H1 (cell line): ENCODE data around the gene NSL1.

Experiments
- POLR2AphosphoS5 ChIP-seq: IDR thresholded peaks from 2 replicates; pipeline ENCODE4 v1.6.1; 2011; ENCODE audit warnings: low read depth, low read length
- TF ChIP-seq, protein P1 (sequence below), 3 experiments: IDR thresholded peaks; 1 replicate in 2 of 3; 2 replicates in 1 of 3; pipeline versions ENCODE4 v1.5.1 to v1.6.1; 2011; ENCODE audit warnings: low read length in 3 of 3, mild to moderate bottlenecking in 3 of 3, inconsistent platforms in 2 of 3, low read depth in 1 of 3, moderate library complexity in 1 of 3; ENCODE audit not compliant: insufficient read depth in 1 of 3; ENCODE audit errors: control extremely low read depth in 1 of 3

DNA sequence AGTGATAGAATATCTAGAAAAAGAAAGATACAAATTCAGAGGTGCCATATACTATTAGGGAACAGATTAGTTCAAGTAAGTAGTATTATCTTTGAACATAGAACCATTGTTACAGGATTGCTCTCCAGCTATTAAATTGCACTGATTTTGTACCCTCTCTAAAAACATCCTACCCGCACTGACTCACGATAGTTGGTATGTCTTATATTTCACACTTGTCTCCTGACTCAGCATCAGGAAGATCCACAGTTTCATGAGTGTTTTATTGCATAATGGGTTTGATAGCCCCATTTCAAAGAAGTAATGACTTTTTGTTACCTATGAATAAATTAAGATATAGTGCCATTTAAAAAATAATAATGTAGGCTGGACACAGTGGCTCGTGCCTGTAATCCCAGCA lies 6.1 kb upstream of the NSL1 start:
- no peak for TF ChIP-seq POLR2AphosphoS5
- TF ChIP-seq, protein P1, sequence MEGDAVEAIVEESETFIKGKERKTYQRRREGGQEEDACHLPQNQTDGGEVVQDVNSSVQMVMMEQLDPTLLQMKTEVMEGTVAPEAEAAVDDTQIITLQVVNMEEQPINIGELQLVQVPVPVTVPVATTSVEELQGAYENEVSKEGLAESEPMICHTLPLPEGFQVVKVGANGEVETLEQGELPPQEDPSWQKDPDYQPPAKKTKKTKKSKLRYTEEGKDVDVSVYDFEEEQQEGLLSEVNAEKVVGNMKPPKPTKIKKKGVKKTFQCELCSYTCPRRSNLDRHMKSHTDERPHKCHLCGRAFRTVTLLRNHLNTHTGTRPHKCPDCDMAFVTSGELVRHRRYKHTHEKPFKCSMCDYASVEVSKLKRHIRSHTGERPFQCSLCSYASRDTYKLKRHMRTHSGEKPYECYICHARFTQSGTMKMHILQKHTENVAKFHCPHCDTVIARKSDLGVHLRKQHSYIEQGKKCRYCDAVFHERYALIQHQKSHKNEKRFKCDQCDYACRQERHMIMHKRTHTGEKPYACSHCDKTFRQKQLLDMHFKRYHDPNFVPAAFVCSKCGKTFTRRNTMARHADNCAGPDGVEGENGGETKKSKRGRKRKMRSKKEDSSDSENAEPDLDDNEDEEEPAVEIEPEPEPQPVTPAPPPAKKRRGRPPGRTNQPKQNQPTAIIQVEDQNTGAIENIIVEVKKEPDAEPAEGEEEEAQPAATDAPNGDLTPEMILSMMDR (IDR thresholded peaks at IDR 0.05; ENCODE audit: control extremely low read depth in 1 of 3, insufficient read depth in 1 of 3, low read depth in 1 of 3, low read length in 3 of 3) = no peak
